ENCODE results near the gene FASTKD3. TPM values are rescaled to one million over a fixed set of nuclear protein-coding genes. Genes with fewer than 3 reads are reported as not detected.

FASTKD3 gene
- total RNA-seq, 1 donor from 2014 or later, result 7.6 TPM

Other genes with a start within 250 kb of the FASTKD3 start
- gene CFAP90, start 17.9 kb downstream of the FASTKD3 start, total RNA-seq, result 1.1 TPM
- 68.7 TPM for gene MTRR, start 117 bp upstream of the FASTKD3 start, total RNA-seq